Neural crest cell (in vitro differentiated cells): Measurements from ENCODE around the gene GNAQ. TPM values are rescaled to one million over a fixed set of nuclear protein-coding genes. Genes with fewer than 3 reads are reported as not detected.

Source experiments
- DNase-seq: peaks from one replicate; pipeline ENCODE4 v3.0.0; 2021; ENCODE audit warnings: low read depth, mixed read lengths, low spot score
- H3K27ac Mint-ChIP-seq: one replicate; pipeline ENCODE4 v1.8.0; 2021; ENCODE audit warnings: mild to moderate bottlenecking, mixed read lengths; ENCODE audit not compliant: unreplicated experiment
- H3K27me3 Mint-ChIP-seq: 2 replicates; pipeline ENCODE4 v1.8.0; 2021; ENCODE audit warnings: low read depth, mild to moderate bottlenecking, mixed read lengths
- H3K36me3 Mint-ChIP-seq: 2 replicates; pipeline ENCODE4 v1.8.0; 2021; ENCODE audit warnings: low read depth, mild to moderate bottlenecking, mixed read lengths
- H3K4me1 Mint-ChIP-seq: 2 replicates; pipeline ENCODE4 v1.8.0; 2021; ENCODE audit warnings: mixed read lengths
- H3K4me3 Mint-ChIP-seq: one replicate; pipeline ENCODE4 v1.8.0; 2021; ENCODE audit warnings: mild to moderate bottlenecking, mixed read lengths
- H3K9me3 Mint-ChIP-seq: 2 replicates; pipeline ENCODE4 v1.8.0; 2021; ENCODE audit warnings: mixed read lengths
- CTCF ChIP-seq: fragments of 200-600 bp; sonication (generic); conservative IDR thresholded peaks from 2 replicates; pipeline ENCODE4 v1.5.0; 2021; ENCODE audit warnings: antibody characterized with exemption, mild to moderate bottlenecking
- total RNA-seq: library from RNA; stranded (reverse); gene quantifications from 2 replicates; pipeline ENCODE4 v1.2.1, GENCODE V29; 2021

The GNAQ gene
- total RNA-seq, 1 donor from 2014 or later, result 53.3 TPM

GRCh38 chr9:77901018-77901417 lies 130.6 kb downstream of the GNAQ start:
- no peaks in the 10 kb centered on the region for H3K9me3 Mint-ChIP-seq
- no peak for DNase-seq
- H3K4me1 Mint-ChIP-seq, result peaks cover 4% of the 10 kb centered on the region
- no peaks in the 10 kb centered on the region for H3K27me3 Mint-ChIP-seq
- H3K4me3 Mint-ChIP-seq, result no peak overlapping the region
- H3K27ac Mint-ChIP-seq, result peak overlapping the region; percentile 21
- peaks cover 2% of the 10 kb centered on the region for H3K36me3 Mint-ChIP-seq
- TF ChIP-seq CTCF, result no peak

- H3K27ac Mint-ChIP-seq, result no peak overlapping the region
- TF ChIP-seq CTCF, result no peak
- no peak for DNase-seq
Observed at GRCh38 chr9:77899679-77900354, 131.8 kb downstream of the GNAQ start.

GRCh38 chr9:77898864-77899263 lies 132.7 kb downstream of the GNAQ start:
- Mint-ChIP-seq H3K4me3 (no peak overlapping the region), H3K36me3 (peaks cover 6% of the 10 kb centered on the region), H3K27me3 (no peaks in the 10 kb centered on the region), H3K4me1 (no peaks in the 10 kb centered on the region), H3K27ac (no peak overlapping the region), H3K9me3 (no peaks in the 10 kb centered on the region)
- no peak for TF ChIP-seq CTCF
- DNase-seq, result no peak

More at GRCh38 chr9:77899679-77900354, 131.8 kb downstream of the GNAQ start:
- Mint-ChIP-seq H3K27me3 (no peaks in the 10 kb centered on the region), H3K4me3 (no peak overlapping the region), H3K9me3 (no peaks in the 10 kb centered on the region), H3K4me1 (no peaks in the 10 kb centered on the region), H3K36me3 (peaks cover 6% of the 10 kb centered on the region)

GRCh38 chr9:77896938-77897667 lies 134.5 kb downstream of the GNAQ start:
- TF ChIP-seq CTCF, result peak; percentile 44
- H3K27me3 Mint-ChIP-seq, result no peaks in the 10 kb centered on the region
- H3K36me3 Mint-ChIP-seq, result peaks cover 6% of the 10 kb centered on the region
- no peak overlapping the region for H3K4me3 Mint-ChIP-seq
- no peak overlapping the region for H3K27ac Mint-ChIP-seq
- H3K4me1 Mint-ChIP-seq, result peaks cover 5% of the 10 kb centered on the region
- no peak for DNase-seq
- no peaks in the 10 kb centered on the region for H3K9me3 Mint-ChIP-seq

- DNase-seq, result no peak
- Mint-ChIP-seq H3K36me3 (peaks cover 6% of the 10 kb centered on the region), H3K27me3 (no peaks in the 10 kb centered on the region), H3K9me3 (no peaks in the 10 kb centered on the region), H3K4me3 (no peak overlapping the region), H3K27ac (no peak overlapping the region), H3K4me1 (peaks cover 12% of the 10 kb centered on the region)
- no peak for TF ChIP-seq CTCF
Observed at GRCh38 chr9:77896269-77896937, 135.2 kb downstream of the GNAQ start.
